ENCODE measurements around the gene ATP8A2.

The ATP8A2 gene

DNA sequence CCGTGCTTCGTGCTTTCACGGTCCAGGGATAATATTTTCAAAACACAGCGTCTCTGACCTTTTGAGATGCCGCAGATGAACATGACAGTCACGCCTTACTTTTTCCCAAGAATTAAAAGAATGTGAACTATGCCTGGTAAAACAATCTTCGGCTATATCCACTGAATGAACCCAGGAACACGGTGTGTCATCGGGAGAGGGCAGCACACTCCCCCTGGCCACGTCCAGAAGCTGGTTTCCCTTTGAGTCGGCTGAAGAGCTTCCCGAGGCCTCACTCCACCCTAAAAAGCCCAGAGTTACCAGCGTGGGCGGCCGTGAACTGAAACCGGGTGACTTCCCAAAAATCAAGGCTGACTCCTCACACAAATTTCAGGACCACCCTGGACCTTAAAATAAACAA is 702.9 kb downstream of the ATP8A2 start:
- no peak for DNase-seq (ENCODE audit: low read depth)

All from stimulated activated CD8-positive, alpha-beta memory T cell treated with anti-CD3 and anti-CD28 coated beads, Interleukin-12 subunit alpha, Interleukin-12 subunit beta, amount 100 ng/mL, for 4 hours (primary cell).